Bronchial epithelial cell (primary cell): ENCODE data around the gene RAD51B. TPM values are rescaled to one million over a fixed set of nuclear protein-coding genes. Genes with fewer than 3 reads are reported as not detected.

Experiments used
- DNase-seq: peaks from one replicate; pipeline ENCODE4 v3.0.0-alpha.2; 2010; ENCODE audit warnings: low read depth
- FAIRE-seq: peaks from 2 replicates; lab custom pipeline; 2011; peaks lifted over from hg19 to GRCh38; lab: Jason Lieb, UNC
- H3K27me3 ChIP-seq: 2 replicates; pipeline ENCODE4 v1.5.1; 2011; ENCODE audit warnings: low read length; ENCODE audit not compliant: control insufficient read depth, insufficient read depth
- H3K36me3 ChIP-seq: 2 replicates; pipeline ENCODE4 v1.5.1; 2011; ENCODE audit warnings: low read length; ENCODE audit not compliant: control insufficient read depth, insufficient read depth
- H3K4me3 ChIP-seq: 2 replicates; pipeline ENCODE4 v1.5.1; 2011; ENCODE audit warnings: mild to moderate bottlenecking, low read depth, low read length, control low read depth
- total RNA-seq: library from RNA; depleted of rRNA; stranded (reverse); fragments of >200 nt; gene quantifications from 2 replicates; pipeline ENCODE4 v1.2.1, GENCODE V29; 2014
- TF ChIP-seq, protein P1 (sequence below): IDR thresholded peaks from 2 replicates; pipeline ENCODE4 v1.5.1; 2011; ENCODE audit warnings: mild to moderate bottlenecking, moderate library complexity, low read length, control low read depth, inconsistent platforms; ENCODE audit not compliant: insufficient read depth, severe bottlenecking

Gene RAD51B
- total RNA-seq, 1 donor from 2014 or later = 12.1 TPM

DNA sequence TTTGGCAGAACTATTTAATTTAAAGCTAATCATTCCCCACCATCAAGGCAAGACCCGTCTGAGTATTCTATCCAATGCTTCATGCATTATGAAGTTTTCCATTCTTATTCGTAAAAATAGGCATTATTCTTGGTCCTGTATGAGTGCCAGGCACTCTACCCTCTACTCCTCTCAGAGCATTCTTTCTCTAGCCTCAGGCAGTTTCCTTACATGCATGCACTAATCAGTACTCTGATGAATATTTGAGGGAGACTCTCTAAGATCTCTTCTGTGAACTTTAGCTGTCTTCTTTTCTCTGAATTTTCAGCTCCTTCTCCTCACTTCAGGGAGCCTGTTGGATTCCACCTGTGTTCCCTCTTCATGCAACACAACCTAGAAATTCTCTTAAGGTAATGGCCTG is 334.7 kb downstream of the RAD51B start:
- DNase-seq (no peak), FAIRE-seq (no peak)
- Histone ChIP-seq H3K36me3 (no peaks in the 10 kb centered on the region), H3K27me3 (no peaks in the 10 kb centered on the region), H3K4me3 (no peak overlapping the region)
- TF ChIP-seq, protein P1, sequence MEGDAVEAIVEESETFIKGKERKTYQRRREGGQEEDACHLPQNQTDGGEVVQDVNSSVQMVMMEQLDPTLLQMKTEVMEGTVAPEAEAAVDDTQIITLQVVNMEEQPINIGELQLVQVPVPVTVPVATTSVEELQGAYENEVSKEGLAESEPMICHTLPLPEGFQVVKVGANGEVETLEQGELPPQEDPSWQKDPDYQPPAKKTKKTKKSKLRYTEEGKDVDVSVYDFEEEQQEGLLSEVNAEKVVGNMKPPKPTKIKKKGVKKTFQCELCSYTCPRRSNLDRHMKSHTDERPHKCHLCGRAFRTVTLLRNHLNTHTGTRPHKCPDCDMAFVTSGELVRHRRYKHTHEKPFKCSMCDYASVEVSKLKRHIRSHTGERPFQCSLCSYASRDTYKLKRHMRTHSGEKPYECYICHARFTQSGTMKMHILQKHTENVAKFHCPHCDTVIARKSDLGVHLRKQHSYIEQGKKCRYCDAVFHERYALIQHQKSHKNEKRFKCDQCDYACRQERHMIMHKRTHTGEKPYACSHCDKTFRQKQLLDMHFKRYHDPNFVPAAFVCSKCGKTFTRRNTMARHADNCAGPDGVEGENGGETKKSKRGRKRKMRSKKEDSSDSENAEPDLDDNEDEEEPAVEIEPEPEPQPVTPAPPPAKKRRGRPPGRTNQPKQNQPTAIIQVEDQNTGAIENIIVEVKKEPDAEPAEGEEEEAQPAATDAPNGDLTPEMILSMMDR = no peak

DNA sequence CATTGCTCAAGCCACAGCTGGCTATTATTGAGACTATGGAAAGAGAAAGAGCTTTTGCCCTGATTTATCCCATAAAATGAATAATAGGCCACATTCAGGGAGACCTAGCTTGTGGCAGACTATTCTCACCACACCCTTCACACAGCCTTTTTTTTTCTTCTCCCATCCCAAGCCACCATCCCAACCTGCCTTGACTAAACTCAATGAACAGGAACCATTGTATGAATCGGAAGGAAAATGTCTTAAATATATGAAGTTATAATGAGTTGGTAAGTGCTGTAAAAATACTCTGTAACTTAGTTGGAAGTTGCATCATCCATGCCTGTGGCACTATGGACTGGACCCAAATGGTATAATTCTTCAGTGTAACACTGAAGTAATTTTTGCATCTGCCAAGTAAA is 338.4 kb downstream of the RAD51B start:
- TF ChIP-seq, protein P1 = no peak
- FAIRE-seq (no peak), DNase-seq (no peak)
- Histone ChIP-seq H3K4me3 (no peak overlapping the region), H3K36me3 (no peaks in the 10 kb centered on the region), H3K27me3 (no peaks in the 10 kb centered on the region)

DNA sequence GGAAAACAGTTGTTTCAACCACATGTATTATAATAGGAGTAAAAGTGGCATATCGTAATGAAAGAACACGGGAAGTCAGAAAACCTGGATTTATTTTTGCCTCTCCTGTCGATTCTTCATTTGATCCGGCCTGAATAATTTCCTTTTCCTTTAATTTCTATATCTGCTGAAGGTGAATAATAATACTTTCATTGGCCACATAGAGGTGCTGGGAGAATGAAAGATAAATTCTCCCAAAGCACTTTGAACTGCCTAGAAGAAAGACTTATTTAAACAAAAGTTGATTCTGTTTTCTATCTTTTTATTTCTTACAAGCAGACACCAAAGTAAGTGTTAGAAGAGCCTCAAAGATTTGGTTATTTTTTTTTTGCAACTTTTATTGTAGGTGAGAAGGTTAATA is 339.1 kb downstream of the RAD51B start:
- DNase-seq (no peak), FAIRE-seq (no peak)
- Histone ChIP-seq H3K27me3 (no peaks in the 10 kb centered on the region), H3K36me3 (no peaks in the 10 kb centered on the region), H3K4me3 (no peak overlapping the region)
- TF ChIP-seq, protein P1 = no peak

DNA sequence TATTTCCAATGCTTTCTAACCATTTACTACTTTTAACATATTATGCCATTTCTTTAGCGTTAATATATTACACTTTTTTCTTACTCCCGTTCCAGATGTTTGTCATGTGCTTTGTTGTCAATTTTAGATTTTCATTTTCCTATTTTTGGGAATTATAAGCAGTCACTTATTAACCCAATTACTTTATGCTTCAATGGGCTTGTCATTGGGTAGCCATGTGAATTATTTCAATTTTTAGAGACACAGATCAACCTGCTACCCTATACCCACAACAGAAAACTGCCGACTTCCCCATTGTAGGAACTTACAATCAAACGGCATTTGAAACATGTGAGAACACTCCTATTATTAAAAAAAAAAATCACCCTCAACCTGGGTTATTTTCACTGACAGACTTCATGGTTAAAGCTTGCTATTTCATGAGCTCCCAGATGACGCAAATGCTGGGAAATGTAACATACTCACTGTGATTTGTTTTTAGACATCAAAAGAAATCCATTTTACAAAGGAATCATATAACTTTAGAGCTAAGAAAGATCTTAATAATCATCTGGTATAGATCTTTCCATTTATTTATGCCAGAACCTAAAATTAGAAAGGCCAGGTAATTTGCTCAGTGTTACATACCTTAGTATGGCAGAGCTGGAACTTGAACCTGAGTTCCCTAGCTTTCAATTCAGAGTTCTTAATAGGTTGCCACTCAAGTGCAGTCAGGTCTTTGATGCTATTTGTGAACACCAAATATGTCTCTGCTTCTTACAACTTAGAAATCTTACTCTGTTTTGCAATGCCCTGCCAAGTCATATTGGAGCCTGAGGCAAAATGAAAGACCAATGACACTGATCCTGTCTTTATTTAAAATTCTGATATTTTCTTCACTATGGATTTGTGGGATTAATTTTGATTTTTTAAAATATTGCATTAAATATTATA is 340.4 kb downstream of the RAD51B start:
- TF ChIP-seq, protein P1 = no peak
- no peak for DNase-seq
- FAIRE-seq = no peak
- H3K27me3 ChIP-seq = no peaks in the 10 kb centered on the region
- no peaks in the 10 kb centered on the region for H3K36me3 ChIP-seq
- no peak overlapping the region for H3K4me3 ChIP-seq

DNA sequence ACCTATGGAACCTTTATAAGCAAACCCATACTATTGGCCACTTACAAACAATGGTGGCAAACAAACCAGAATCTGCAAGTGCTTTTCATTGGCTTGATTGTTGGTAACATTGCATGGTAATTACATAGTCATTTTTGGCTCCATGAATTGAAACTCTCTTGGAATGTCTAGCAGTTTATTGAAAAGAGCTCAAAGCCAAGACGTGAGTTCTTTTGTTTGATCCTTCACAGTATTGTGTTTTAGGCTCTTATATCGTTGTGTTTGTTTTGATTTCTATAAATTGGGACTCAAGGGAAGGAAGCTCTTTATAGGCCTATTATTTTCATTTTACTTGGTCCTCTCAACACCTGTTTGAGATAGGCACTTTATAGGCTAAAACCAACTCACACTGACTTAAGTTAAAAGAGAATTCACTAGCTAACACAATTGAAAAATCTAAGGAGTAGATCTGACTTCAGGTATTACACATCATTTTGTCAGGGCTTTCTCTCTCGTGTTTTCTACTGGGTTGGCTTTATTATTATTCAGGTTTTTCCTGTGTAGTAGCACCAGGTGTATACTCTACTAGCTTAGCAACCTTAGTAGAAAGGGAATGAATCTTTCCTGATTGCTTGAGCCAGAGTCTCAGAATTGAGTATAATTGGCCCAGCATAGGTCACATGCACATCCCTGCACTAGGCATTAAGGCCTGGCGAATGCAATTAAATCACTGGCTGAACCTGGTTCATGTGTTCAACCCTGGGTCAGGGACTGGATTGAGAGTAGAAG is 341.4 kb downstream of the RAD51B start:
- DNase-seq (no peak), FAIRE-seq (no peak)
- TF ChIP-seq, protein P1 = no peak
- Histone ChIP-seq H3K36me3 (no peaks in the 10 kb centered on the region), H3K4me3 (no peak overlapping the region), H3K27me3 (no peaks in the 10 kb centered on the region)
